ENCODE results near the gene POU2F1.

POU2F1 gene

GRCh38 chr1:167442142-167442848, 221.6 kb downstream of the POU2F1 start:
- DNase-seq (ENCODE audit: low spot score), result peak; percentile 84

- no peak for DNase-seq (ENCODE audit: low spot score)
Measured at GRCh38 chr1:167442854-167443565, 222.3 kb downstream of the POU2F1 start.

GRCh38 chr1:167443757-167444156, 223.1 kb downstream of the POU2F1 start:
- no peak for DNase-seq (ENCODE audit: low spot score)

GRCh38 chr1:167446966-167447365, 226.3 kb downstream of the POU2F1 start:
- DNase-seq (ENCODE audit: low spot score), result no peak

- peak; percentile 91 for DNase-seq (ENCODE audit: low spot score)
Measured at GRCh38 chr1:167447521-167448136, 226.9 kb downstream of the POU2F1 start.

GRCh38 chr1:167450843-167451242, 230.2 kb downstream of the POU2F1 start:
- DNase-seq (ENCODE audit: low spot score), result no peak

GRCh38 chr1:167452483-167452882, 231.8 kb downstream of the POU2F1 start:
- no peak for DNase-seq (ENCODE audit: low spot score)

- DNase-seq (ENCODE audit: low spot score), result no peak
Measured at GRCh38 chr1:167453123-167453522, 232.4 kb downstream of the POU2F1 start.

- DNase-seq (ENCODE audit: low spot score), result peak; percentile 25
Measured at GRCh38 chr1:167454304-167454893, 233.7 kb downstream of the POU2F1 start.

GRCh38 chr1:167454894-167455785, 234.5 kb downstream of the POU2F1 start:
- peak; percentile 74 for DNase-seq (ENCODE audit: low spot score)

GRCh38 chr1:167455786-167456446, 235.2 kb downstream of the POU2F1 start:
- peak; percentile 63 for DNase-seq (ENCODE audit: low spot score)

- DNase-seq (ENCODE audit: low spot score), result no peak
Measured at GRCh38 chr1:167456524-167456923, 235.8 kb downstream of the POU2F1 start.

GRCh38 chr1:167456926-167457325, 236.2 kb downstream of the POU2F1 start:
- no peak for DNase-seq (ENCODE audit: low spot score)

GRCh38 chr1:167457936-167458584, 237.4 kb downstream of the POU2F1 start:
- no peak for DNase-seq (ENCODE audit: low spot score)

- no peak for DNase-seq (ENCODE audit: low spot score)
Measured at GRCh38 chr1:167460836-167461235, 240.2 kb downstream of the POU2F1 start.

GRCh38 chr1:167462341-167462740, 241.7 kb downstream of the POU2F1 start:
- no peak for DNase-seq (ENCODE audit: low spot score)

GRCh38 chr1:167463080-167463479, 242.4 kb downstream of the POU2F1 start:
- DNase-seq (ENCODE audit: low spot score), result no peak

- DNase-seq (ENCODE audit: low spot score), result no peak
Measured at GRCh38 chr1:167463875-167464575, 243.3 kb downstream of the POU2F1 start.

- no peak for DNase-seq (ENCODE audit: low spot score)
Measured at GRCh38 chr1:167465018-167465417, 244.3 kb downstream of the POU2F1 start.

GRCh38 chr1:167465743-167466142, 245.1 kb downstream of the POU2F1 start:
- no peak for DNase-seq (ENCODE audit: low spot score)

All from activated CD4-positive, alpha-beta T cell treated with anti-CD3 and anti-CD28 coated beads, Interleukin-2, Interleukin-4, amounts not matched to agents 100 ng/mL and 50 ng/mL, durations not matched to agents 16 hours and 8 hours (primary cell).